K562 (cell line): ENCODE results near the gene SIX6.

Experiments
- E2F4 ChIP-seq: sonication (generic); formaldehyde crosslinking; IDR thresholded peaks from 2 replicates; pipeline ENCODE4 v1.8.0; 2022; ENCODE audit warnings: mild to moderate bottlenecking, low read depth, missing genetic modification reagents
- ZNF407 ChIP-seq: fragments of 450-650 bp; IDR thresholded peaks from 2 replicates; pipeline ENCODE4 v1.6.1; 2016; ENCODE audit warnings: low read depth

GRCh38 chr14:60506010-60506409, 2.9 kb upstream of the SIX6 start:
- TF ChIP-seq E2F4 (CRISPR knock-in tag) (no peak), ZNF407 (no peak)
